ACC112 (cell line): Measurements from ENCODE around the gene BRD4.

Experiments used
- H2AFZ ChIP-seq: fragments of 200-600 bp; sonication (generic); one replicate; pipeline ENCODE4 v1.6.0; 2017; ENCODE audit warnings: antibody characterized with exemption, low read length; ENCODE audit not compliant: unreplicated experiment
- H3K27ac ChIP-seq: fragments of 200-600 bp; sonication (generic); 2 replicates; pipeline ENCODE4 v1.5.1; 2014; ENCODE audit warnings: low read depth, mild to moderate bottlenecking, antibody characterized with exemption, low read length, moderate library complexity
- H3K27me3 ChIP-seq: fragments of 200-600 bp; sonication (generic); 2 replicates; pipeline ENCODE4 v1.6.1; 2014; ENCODE audit warnings: mild to moderate bottlenecking, antibody characterized with exemption, low read length, moderate library complexity, mixed read lengths; ENCODE audit not compliant: insufficient read depth
- H3K36me3 ChIP-seq: fragments of 200-600 bp; sonication (generic); 2 replicates; pipeline ENCODE4 v1.6.1; 2016; ENCODE audit warnings: mild to moderate bottlenecking, antibody characterized with exemption, low read length, moderate library complexity, mixed read lengths; ENCODE audit not compliant: insufficient read depth
- H3K4me1 ChIP-seq: fragments of 200-600 bp; sonication (generic); one replicate; pipeline ENCODE4 v1.6.1; 2016; ENCODE audit warnings: low read length, mixed read lengths; ENCODE audit not compliant: insufficient read depth, unreplicated experiment, control insufficient read depth
- H3K4me3 ChIP-seq: fragments of 200-600 bp; sonication (generic); 2 replicates; pipeline ENCODE4 v1.5.1; 2014; ENCODE audit warnings: mild to moderate bottlenecking, low read depth, low read length
- H3K79me2 ChIP-seq: fragments of 200-600 bp; sonication (generic); one replicate; pipeline ENCODE4 v1.6.0; 2016; ENCODE audit warnings: low read length; ENCODE audit not compliant: control insufficient read depth, unreplicated experiment, insufficient read depth

Gene BRD4

DNA sequence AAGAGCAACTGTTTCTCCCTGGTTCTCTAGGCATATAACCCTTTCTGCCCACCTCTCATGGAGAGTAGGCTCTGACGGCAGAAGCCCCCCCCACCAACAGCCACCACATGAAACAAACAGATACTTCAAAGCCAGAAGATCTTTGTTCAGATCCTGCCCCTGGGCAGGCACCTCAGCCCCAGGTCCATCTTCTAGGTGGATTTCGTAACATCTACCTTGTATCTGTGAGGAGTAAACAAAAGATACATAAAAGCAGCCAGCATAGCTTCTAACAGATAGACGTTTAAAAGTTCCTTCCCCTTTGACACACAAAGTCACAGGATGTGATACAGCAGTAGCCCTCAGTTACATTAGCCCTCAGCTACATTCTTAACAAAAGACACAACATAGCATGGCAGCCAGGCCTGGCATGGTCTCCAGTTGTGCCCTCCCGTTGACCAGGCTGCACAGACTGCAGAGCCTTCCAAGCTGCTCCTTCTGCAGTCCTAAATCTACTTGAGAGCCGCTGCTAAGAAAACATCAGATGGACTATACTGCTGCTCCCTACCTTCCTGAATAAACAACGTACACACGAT lies 35.4 kb downstream of the BRD4 start:
- Histone ChIP-seq H3K27ac (no peak overlapping the region), H3K4me1 (peaks cover 69% of the 10 kb centered on the region)

DNA sequence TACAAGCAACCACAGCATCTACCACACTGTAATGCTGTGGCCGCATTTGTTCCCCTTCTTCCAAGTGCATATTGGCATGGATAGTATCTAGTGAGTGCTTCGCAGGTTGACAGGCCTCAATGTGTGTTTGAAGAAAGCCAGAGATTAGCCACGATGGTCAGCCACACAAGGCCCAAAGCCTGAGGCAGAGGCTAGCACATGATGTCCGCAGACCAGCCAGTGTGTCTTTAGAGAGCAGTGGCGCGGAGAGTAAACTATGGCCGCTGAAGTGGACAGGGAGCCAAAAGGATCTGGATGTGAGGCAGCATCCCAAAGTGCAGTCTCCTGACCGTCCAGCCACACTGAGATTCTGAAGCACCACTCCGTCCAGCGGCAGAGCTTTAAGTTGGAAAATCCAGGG lies 36.0 kb downstream of the BRD4 start:
- H3K27ac ChIP-seq: no peak overlapping the region
- H3K4me3 ChIP-seq: no peak overlapping the region
- no peaks in the 10 kb centered on the region for H3K36me3 ChIP-seq
- H2AFZ ChIP-seq: no peak overlapping the region
- peaks cover 92% of the 10 kb centered on the region for H3K79me2 ChIP-seq
- H3K27me3 ChIP-seq: no peaks in the 10 kb centered on the region
- H3K4me1 ChIP-seq: peaks cover 72% of the 10 kb centered on the region

More for the DNA sequence above, 35.4 kb downstream of the BRD4 start:
- H3K36me3 ChIP-seq: no peaks in the 10 kb centered on the region
- no peak overlapping the region for H3K4me3 ChIP-seq
- peaks cover 91% of the 10 kb centered on the region for H3K79me2 ChIP-seq
- no peaks in the 10 kb centered on the region for H3K27me3 ChIP-seq
- no peak overlapping the region for H2AFZ ChIP-seq

DNA sequence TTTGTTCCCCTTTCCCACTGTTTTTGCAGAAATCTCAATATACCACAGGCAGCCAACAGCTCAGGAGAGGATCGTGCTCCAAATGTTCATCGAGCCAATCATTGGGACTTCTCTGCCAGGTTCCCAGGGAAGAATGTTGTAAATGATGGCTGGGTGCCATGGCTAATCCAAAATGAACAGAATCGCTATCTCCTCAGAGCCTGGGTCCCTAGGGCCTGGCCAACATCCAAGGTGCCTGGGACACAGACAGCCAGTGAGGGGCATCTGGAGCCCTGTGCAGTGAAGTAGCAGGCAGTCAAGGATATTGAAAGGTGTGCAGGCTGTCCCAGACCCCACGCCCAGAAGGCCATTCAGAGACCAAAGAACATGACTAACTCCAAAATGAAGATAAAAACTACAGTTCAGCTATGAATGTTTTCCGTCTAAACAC lies 37.8 kb downstream of the BRD4 start:
- Histone ChIP-seq H3K4me1 (peaks cover 64% of the 10 kb centered on the region), H3K79me2 (peaks cover 94% of the 10 kb centered on the region), H2AFZ (no peak overlapping the region), H3K27me3 (no peaks in the 10 kb centered on the region), H3K36me3 (no peaks in the 10 kb centered on the region), H3K27ac (no peak overlapping the region), H3K4me3 (no peak overlapping the region)

DNA sequence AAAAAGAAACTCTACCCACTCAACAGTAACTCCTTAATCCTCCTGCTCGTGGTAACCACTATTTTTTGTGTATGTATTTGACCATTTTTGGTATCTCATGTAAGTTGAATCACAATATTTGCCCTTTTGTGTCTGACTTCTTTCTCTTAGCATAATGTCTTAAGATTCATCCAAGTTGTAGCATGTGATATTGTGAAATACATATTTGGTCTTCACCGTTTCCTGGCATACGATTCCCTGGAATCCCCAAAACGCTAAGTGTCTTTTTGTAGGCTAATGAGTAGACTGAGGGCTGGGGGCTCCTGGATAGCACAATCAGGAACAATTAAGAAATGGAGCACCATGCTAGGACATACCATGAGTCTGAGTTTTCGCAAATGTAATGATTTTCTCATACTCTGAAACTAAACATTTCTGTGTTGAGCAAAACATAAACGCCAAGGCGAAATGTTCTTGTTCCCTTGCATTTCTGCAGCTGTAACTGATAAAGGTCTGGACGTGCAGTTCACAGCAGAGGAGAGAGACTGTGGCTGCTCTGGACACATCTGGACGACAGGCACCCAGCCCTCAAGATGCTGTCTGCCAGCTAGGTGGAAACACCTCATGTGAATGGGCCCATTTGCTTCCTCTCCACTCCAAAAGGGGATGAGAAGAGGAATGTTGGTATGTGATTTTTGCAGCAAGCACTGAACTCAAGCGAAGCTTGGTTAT lies 38.4 kb downstream of the BRD4 start:
- Histone ChIP-seq H3K79me2 (peaks cover 92% of the 10 kb centered on the region), H3K27ac (peak overlapping the region; percentile 21; the same call in 1 of the 2 replicates), H3K4me3 (0 out of 2 replicates have a peak overlapping the region, but pooled peaks have one; percentile 21), H3K27me3 (no peaks in the 10 kb centered on the region), H2AFZ (no peak overlapping the region), H3K36me3 (no peaks in the 10 kb centered on the region), H3K4me1 (peaks cover 60% of the 10 kb centered on the region)

DNA sequence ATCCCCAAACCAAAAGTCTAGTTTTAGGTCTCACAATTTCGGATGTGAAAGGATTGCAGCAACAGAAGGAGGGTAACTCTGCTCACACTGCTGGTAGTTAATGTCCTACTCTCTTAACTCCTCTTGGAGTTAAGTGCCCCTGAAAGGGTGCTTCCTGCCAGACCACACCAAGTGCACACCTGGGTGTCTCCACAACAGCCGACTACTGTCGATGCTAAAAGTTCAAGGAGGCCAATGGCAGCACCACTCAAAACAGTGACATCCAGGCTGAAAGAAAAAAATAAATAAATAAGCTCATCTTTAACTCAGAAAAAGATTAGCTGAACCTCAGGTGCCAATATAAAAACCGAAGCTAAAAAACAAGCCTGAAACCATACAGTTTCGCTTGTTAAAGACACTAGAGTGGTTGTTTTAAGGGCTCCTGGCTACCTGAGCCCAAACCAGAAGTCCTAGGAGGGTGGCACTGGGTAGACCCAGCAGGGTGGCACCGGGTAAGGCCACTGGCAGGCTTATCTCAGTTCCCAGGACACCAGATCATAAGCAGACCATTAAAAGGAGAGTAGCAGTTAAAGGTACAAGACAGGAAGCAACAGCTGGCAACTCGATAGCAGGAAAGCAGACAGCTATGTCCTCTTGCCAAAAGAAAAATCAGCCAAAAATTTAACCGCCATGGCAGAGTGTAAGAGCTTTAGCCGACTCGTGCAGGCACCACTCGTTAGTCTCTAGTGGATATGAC lies 39.3 kb downstream of the BRD4 start:
- peaks cover 93% of the 10 kb centered on the region for H3K79me2 ChIP-seq
- no peak overlapping the region for H2AFZ ChIP-seq
- H3K36me3 ChIP-seq: no peaks in the 10 kb centered on the region
- 0 out of 2 replicates have a peak overlapping the region, but pooled peaks have one; percentile 21 for H3K27ac ChIP-seq
- peaks cover 53% of the 10 kb centered on the region for H3K4me1 ChIP-seq
- H3K27me3 ChIP-seq: no peaks in the 10 kb centered on the region
- no peak overlapping the region for H3K4me3 ChIP-seq

DNA sequence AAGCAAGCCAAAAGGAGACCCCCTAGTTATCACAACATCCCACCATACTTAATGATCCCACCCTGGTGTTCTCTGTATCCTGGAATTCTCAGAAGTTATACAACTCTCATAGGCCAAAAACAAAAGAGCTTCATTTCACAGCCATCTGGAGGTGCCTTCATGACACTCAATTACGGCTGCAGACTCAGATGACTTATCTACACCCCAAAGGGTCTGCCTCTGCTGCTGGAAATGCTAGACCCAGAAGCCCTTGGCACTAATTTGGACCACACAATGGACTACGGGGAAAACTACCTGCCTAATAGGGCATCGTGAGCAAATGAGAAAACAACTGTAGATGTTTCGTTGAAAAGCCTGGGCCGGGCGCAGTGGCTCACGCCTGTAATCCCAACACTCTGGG lies 40.2 kb downstream of the BRD4 start:
- Histone ChIP-seq H3K4me1 (peaks cover 45% of the 10 kb centered on the region), H3K4me3 (no peak overlapping the region)

DNA sequence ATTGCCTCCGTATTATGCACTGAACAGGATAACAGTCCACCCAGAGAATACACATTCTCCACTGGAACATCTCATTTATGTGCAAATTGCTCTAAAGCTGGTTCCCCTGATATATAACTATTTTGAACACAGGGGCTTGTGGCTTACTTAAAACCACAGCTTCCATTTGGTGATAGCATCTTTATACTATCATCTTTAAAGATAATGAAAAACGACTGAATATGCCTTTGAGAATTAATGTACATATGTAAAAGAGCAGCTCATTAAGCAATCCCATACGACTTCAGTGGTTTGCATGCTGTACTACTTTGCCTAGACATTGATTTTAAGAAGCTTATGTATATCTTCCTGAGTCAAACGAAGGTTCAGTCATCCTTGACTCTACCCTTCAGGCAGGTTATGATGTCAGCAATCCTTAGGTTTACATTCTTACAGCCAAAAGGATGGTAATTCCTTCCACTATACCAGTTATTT lies 40.8 kb downstream of the BRD4 start:
- no peaks in the 10 kb centered on the region for H3K36me3 ChIP-seq
- H3K27me3 ChIP-seq: no peaks in the 10 kb centered on the region
- no peak overlapping the region for H2AFZ ChIP-seq
- peaks cover 39% of the 10 kb centered on the region for H3K4me1 ChIP-seq
- H3K27ac ChIP-seq: no peak overlapping the region
- H3K4me3 ChIP-seq: no peak overlapping the region
- H3K79me2 ChIP-seq: peaks cover 91% of the 10 kb centered on the region

More for the DNA sequence above, 40.2 kb downstream of the BRD4 start:
- Histone ChIP-seq H3K36me3 (no peaks in the 10 kb centered on the region), H3K79me2 (peaks cover 91% of the 10 kb centered on the region), H3K27ac (no peak overlapping the region), H3K27me3 (no peaks in the 10 kb centered on the region), H2AFZ (no peak overlapping the region)

DNA sequence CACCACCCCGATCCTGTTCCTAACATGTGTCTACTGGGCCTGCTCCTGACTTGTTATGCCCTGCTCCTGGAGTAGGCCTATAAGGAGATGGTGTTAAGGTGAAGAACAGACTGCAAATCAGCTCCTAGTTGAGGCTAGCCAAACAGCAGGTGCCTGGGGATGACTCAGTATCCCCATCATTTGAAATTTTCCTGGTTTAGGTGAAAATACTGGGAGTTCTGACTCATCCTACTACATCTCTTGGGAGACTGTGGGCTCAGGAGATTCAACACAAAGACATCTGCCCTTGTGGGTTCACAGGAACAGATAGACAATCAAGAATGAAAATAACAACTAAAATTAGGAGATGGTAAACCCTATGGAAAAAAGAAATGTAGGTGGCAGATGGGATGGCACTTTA lies 41.2 kb downstream of the BRD4 start:
- H3K4me1 ChIP-seq: peaks cover 36% of the 10 kb centered on the region
- peaks cover 91% of the 10 kb centered on the region for H3K79me2 ChIP-seq
- H2AFZ ChIP-seq: no peak overlapping the region
- no peak overlapping the region for H3K4me3 ChIP-seq
- no peaks in the 10 kb centered on the region for H3K36me3 ChIP-seq
- H3K27me3 ChIP-seq: no peaks in the 10 kb centered on the region
- H3K27ac ChIP-seq: no peak overlapping the region

DNA sequence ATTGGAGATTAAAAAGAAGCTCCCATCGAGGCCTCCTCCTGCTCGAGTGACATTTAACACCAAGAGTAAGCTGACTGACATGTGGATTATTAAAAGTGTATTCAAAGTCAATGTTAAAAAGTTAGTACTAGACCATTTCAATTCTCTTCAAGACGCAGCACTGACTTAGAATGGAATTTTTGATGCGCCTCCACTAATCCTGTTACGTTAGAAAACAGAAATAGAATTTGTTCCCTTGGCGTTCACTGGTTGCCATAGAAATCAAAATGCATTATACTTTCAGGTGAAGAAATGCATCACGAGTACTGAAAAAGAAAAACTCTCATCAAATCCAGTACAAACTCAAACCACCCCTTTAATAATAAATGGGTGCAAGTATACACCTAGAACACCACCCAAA lies 42.2 kb downstream of the BRD4 start:
- H3K36me3 ChIP-seq: no peaks in the 10 kb centered on the region
- H3K79me2 ChIP-seq: peaks cover 92% of the 10 kb centered on the region
- no peak overlapping the region for H3K4me3 ChIP-seq
- H3K27ac ChIP-seq: no peak overlapping the region
- H2AFZ ChIP-seq: no peak overlapping the region
- H3K4me1 ChIP-seq: peaks cover 36% of the 10 kb centered on the region
- H3K27me3 ChIP-seq: no peaks in the 10 kb centered on the region

DNA sequence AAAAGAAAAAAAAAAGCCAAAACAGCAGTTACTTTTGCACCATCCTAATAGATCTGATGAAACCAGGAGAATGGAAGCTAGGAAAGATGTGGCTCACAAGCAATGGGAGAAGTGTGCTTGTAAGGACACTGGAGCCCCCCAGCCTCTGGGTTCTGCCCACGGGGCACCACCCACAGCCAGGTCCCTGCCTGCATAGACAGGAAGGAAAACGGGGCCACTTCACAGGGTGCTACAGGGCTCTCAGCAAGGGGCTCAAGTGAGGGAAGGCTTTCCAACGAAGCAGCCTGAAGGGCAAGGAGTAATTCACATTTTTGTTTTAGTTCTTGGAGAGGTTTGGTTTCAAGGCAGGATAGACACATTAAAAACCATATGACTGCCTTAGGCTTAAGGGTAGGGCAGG lies 42.7 kb downstream of the BRD4 start:
- Histone ChIP-seq H2AFZ (no peak overlapping the region), H3K4me3 (no peak overlapping the region), H3K79me2 (peaks cover 92% of the 10 kb centered on the region), H3K27me3 (no peaks in the 10 kb centered on the region), H3K27ac (no peak overlapping the region), H3K36me3 (no peaks in the 10 kb centered on the region), H3K4me1 (peaks cover 34% of the 10 kb centered on the region)
